H1 (cell line): ENCODE measurements around the gene EMX1. TPM values are rescaled to one million over a fixed set of nuclear protein-coding genes. Genes with fewer than 3 reads are reported as not detected.

Source experiments
- polyA plus RNA-seq, 7 experiments: library from polyadenylated mRNA; depleted of rRNA in 3 of 7; stranded (reverse) in 5 of 7; unstranded in 2 of 7; fragments of >200 nt in 5 of 7; fragments of 200-250 nt in 2 of 7; gene quantifications; 1 replicate in 5 of 7; 2 replicates in 1 of 7; 4 replicates in 1 of 7; pipeline versions ENCODE4 v1.2.1 to v1.2.3, GENCODE V29; 2011 to 2013; ENCODE audit warnings: missing spikeins in 2 of 7, mixed read lengths in 2 of 7
- total RNA-seq: library from RNA; stranded (reverse); fragmentation: NEBNext Ultra II Directional; extraction: Animal tissue kit (Norgen Biotek cat#: 25700); gene quantifications from 2 replicates; pipeline ENCODE4 v1.2.1, GENCODE V29; 2021
- TF ChIP-seq, protein P1 (sequence below): IDR thresholded peaks from 2 replicates; pipeline ENCODE4 v1.6.1; 2012; ENCODE audit warnings: inconsistent platforms

The EMX1 gene
- total and polyA plus RNA-seq, 2 of the 8 experiments (the other 6 are each of a cell fraction or from before 2014, with no cell fraction given), result 2.4 to 4.9 TPM

DNA sequence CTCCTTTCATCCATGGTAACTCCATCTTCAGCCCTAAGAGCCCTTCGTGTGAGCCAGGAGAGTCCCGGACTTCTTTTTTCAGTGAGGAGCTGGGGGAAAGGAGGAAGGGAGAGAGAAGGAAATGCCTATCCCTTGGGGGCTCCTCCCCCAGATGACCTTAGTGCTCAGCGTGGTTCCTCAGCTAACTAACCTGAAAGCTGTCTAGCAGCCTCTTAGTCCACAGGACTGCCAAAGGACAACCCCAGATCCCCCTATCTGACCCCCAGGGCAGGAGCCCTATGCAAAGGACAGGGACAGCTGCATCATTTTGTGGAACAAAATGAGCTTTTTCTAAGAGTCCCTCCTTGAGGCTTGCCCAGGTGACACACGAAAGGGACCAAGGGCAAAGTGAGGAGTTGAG is 22.2 kb upstream of the EMX1 start (continued):
- TF ChIP-seq, protein P1, sequence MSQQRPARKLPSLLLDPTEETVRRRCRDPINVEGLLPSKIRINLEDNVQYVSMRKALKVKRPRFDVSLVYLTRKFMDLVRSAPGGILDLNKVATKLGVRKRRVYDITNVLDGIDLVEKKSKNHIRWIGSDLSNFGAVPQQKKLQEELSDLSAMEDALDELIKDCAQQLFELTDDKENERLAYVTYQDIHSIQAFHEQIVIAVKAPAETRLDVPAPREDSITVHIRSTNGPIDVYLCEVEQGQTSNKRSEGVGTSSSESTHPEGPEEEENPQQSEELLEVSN, result no peak
- TF ChIP-seq, all 59 proteins: peak for 0
